MM.1S (cell line): ENCODE results near the gene RHBDL1.

Experiments
- EZH2 ChIP-seq: fragments of 300-600 bp; sonication (generic); optimal IDR thresholded peaks from 2 replicates; pipeline ENCODE3; 2017; ENCODE audit warnings: low read depth, mild to moderate bottlenecking, antibody characterized with exemption, low read length, mixed read lengths
- EZH2phosphoT487 ChIP-seq: fragments of 300-600 bp; sonication (generic); IDR thresholded peaks from 2 replicates; pipeline ENCODE4 v1.6.1; 2018; ENCODE audit warnings: antibody characterized with exemption, low read length
- TF ChIP-seq, protein P1 (sequence below): fragments of 300-600 bp; sonication (generic); IDR thresholded peaks from 2 replicates; pipeline ENCODE4 v1.5.1; 2016; ENCODE audit warnings: antibody characterized with exemption, low read length, mixed read lengths

DNA sequence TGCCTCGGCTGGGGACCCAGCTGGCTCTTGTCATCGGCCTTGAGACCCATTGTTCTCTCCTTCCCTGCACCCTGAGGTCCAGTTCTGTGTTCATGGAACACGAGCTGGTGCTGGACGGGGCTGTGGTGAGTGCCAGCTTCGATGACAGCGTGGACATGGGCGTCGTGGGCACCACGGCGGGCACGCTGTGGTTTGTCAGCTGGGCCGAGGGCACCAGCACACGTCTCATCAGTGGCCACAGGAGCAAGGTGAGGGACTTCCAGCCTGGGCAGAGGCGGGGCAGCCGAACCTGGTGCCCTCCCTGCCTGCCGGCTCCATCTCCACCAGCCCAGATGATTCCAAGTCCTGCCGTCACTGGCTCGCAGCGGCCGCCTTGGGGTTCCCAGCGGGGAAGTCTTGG is 12.9 kb upstream of the RHBDL1 start:
- TF ChIP-seq, protein P1, sequence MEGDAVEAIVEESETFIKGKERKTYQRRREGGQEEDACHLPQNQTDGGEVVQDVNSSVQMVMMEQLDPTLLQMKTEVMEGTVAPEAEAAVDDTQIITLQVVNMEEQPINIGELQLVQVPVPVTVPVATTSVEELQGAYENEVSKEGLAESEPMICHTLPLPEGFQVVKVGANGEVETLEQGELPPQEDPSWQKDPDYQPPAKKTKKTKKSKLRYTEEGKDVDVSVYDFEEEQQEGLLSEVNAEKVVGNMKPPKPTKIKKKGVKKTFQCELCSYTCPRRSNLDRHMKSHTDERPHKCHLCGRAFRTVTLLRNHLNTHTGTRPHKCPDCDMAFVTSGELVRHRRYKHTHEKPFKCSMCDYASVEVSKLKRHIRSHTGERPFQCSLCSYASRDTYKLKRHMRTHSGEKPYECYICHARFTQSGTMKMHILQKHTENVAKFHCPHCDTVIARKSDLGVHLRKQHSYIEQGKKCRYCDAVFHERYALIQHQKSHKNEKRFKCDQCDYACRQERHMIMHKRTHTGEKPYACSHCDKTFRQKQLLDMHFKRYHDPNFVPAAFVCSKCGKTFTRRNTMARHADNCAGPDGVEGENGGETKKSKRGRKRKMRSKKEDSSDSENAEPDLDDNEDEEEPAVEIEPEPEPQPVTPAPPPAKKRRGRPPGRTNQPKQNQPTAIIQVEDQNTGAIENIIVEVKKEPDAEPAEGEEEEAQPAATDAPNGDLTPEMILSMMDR, result no peak
- TF ChIP-seq EZH2 (no peak), EZH2phosphoT487 (no peak)
